Esophagus squamous epithelium (tissue), 4 donors: ENCODE results near the gene TMEM38A.
"Not testable (repeated sequence)": the region's sequence is repeated elsewhere in the genome, so short reads cannot be mapped to it uniquely, and the experiment has no call there.

ENCODE experiments used
- CTCF ChIP-seq, 6 experiments: fragments of 450-650 bp in 4 of 6; fragments of 200-600 bp in 2 of 6; sonication (generic) in 2 of 6; IDR thresholded peaks; one replicate each; pipeline ENCODE4 v1.5.1; 2016 to 2019; ENCODE audit warnings: antibody characterized with exemption in 6 of 6, mild to moderate bottlenecking in 4 of 6, moderate library complexity in 4 of 6
- POLR2A ChIP-seq, 4 donors: fragments of 450-650 bp; IDR thresholded peaks; one replicate each; pipeline ENCODE4 v1.6.1; 2017; ENCODE audit warnings: antibody characterized with exemption in 4 of 4, mild to moderate bottlenecking in 4 of 4, moderate library complexity in 3 of 4

- TF ChIP-seq POLR2A, CTCF (IDR thresholded peaks at IDR 0.05): not testable (repeated sequence)
Observed at GRCh38 chr19:16651421-16652188, 9.3 kb upstream of the TMEM38A start.
